Loucy (cell line): Measurements from ENCODE around the gene TAF3.

ENCODE experiments used
- EZH2phosphoT487 ChIP-seq: fragments of 200-600 bp; IDR thresholded peaks from 2 replicates; pipeline ENCODE4 v1.6.1; 2018; ENCODE audit warnings: antibody characterized with exemption, mild to moderate bottlenecking, moderate library complexity, borderline replicate concordance
- TF ChIP-seq, protein P1 (sequence below): fragments of 200-600 bp; sonication (generic); conservative IDR thresholded peaks from 2 replicates; pipeline ENCODE4 v1.5.1; 2014; ENCODE audit warnings: mild to moderate bottlenecking, antibody characterized with exemption, low read length

DNA sequence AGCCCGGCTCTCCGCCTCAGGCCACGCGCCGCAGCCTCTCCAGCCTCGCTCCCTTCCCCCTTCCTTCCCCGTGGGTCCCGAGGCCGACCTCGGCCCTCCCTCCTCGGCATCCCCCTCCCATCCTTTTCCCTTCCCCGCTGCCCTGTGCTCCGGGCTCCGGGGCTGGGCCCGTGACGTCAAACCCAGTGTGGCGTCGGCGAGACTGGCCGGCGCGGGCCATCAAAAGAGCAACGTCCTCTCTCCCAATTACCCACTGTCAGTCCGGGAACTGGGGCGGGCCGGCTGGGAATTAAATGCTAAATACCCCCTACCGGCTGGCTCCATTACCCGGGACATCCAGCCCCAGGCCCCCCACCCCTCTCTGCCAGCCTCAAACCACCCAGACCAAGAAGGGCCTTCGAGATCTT, 233.5 kb downstream of the TAF3 start:
- TF ChIP-seq, protein P1, sequence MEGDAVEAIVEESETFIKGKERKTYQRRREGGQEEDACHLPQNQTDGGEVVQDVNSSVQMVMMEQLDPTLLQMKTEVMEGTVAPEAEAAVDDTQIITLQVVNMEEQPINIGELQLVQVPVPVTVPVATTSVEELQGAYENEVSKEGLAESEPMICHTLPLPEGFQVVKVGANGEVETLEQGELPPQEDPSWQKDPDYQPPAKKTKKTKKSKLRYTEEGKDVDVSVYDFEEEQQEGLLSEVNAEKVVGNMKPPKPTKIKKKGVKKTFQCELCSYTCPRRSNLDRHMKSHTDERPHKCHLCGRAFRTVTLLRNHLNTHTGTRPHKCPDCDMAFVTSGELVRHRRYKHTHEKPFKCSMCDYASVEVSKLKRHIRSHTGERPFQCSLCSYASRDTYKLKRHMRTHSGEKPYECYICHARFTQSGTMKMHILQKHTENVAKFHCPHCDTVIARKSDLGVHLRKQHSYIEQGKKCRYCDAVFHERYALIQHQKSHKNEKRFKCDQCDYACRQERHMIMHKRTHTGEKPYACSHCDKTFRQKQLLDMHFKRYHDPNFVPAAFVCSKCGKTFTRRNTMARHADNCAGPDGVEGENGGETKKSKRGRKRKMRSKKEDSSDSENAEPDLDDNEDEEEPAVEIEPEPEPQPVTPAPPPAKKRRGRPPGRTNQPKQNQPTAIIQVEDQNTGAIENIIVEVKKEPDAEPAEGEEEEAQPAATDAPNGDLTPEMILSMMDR: no peak
- no peak for TF ChIP-seq EZH2phosphoT487
